Psoas muscle (tissue), 8 donors: ENCODE data around the gene MAP1LC3B2. TPM values are rescaled to one million over a fixed set of nuclear protein-coding genes. Genes with fewer than 3 reads are reported as not detected.
"Not testable (repeated sequence)": the region's sequence is repeated elsewhere in the genome, so short reads cannot be mapped to it uniquely, and the experiment has no call there.

ENCODE experiments used
- ATAC-seq, 4 donors: fragments of 200-7000 bp; cut with Tn5 transposase; one replicate each; pipeline ENCODE4 v1.9.1; 2020; ENCODE audit warnings: moderate library complexity in 3 of 4, mild to moderate bottlenecking in 2 of 4
- DNase-seq, 2 donors: peaks; one replicate each; pipeline ENCODE4 v3.0.0-alpha.2; 2020
- H3K27ac ChIP-seq: fragments of 200-600 bp; one replicate; pipeline ENCODE4 v1.8.0; 2022
- H3K27me3 ChIP-seq, 3 donors: fragments of 200-600 bp in 1 of 3; one replicate each; pipeline versions ENCODE4 v1.6.1 to v1.8.0; 2013 to 2022; ENCODE audit warnings: low read length in 2 of 3, mild to moderate bottlenecking in 2 of 3, moderate library complexity in 1 of 3; ENCODE audit not compliant: insufficient read depth in 3 of 3
- H3K36me3 ChIP-seq, 2 donors: fragments of 200-600 bp in 1 of 2; one replicate each; pipeline versions ENCODE4 v1.6.1 to v1.8.0; 2013 to 2022; ENCODE audit warnings: low read depth in 1 of 2, mild to moderate bottlenecking in 1 of 2, moderate library complexity in 1 of 2; ENCODE audit not compliant: insufficient read depth in 1 of 2
- H3K4me1 ChIP-seq: fragments of 200-600 bp; one replicate; pipeline ENCODE4 v1.8.0; 2022
- H3K4me3 ChIP-seq: fragments of 200-600 bp; one replicate; pipeline ENCODE4 v1.8.0; 2022; ENCODE audit warnings: mild to moderate bottlenecking
- H3K9me3 ChIP-seq: fragments of 200-600 bp; one replicate; pipeline ENCODE4 v1.8.0; 2022
- CTCF ChIP-seq: fragments of 200-600 bp; IDR thresholded peaks from one replicate; pipeline ENCODE4 v1.8.0; 2022; ENCODE audit warnings: antibody characterized with exemption
- WGBS, 3 donors: extraction: QIAGEN DNeasy Blood & Tissue Kit; methylation state at CpG; one replicate each; pipeline versions ENCODE4 v1.1.6 to v1.1.7; 2013; 5-methylcytosine and 5-hydroxymethylcytosine counted together
- intact Hi-C, 2 donors: fragments of 100-400 bp; cut with DNase I; formaldehyde crosslinking; loops; one replicate each; pipeline versions ENCODE4 v1.11.0 to v1.14.2; 2022
- polyA plus RNA-seq, 3 donors: library from polyadenylated mRNA; stranded (reverse); fragments of 200-250 nt; gene quantifications; one replicate each; pipeline ENCODE4 v1.2.3, GENCODE V29; 2013
- total RNA-seq, 4 donors: library from RNA; stranded (reverse); fragmentation: NEBNext Ultra II Directional in 2 of 4; extraction: Animal tissue kit (Norgen Biotek cat#: 25700) in 2 of 4; gene quantifications; one replicate each; pipeline versions ENCODE4 v1.2.1 to v1.2.4, GENCODE V29; 2021 to 2023
- donor health status: healthy with polysubstance abuse.
- donor health status: DM: no; HTN: no; CAD: no; lungs with moderate emphysema.
- donor health status: Bipolar disorder and iron deficiency.
- donor health status: healthy.
- donor health status: DM: yes; HTN: yes; CAD: no.
- donor health status: DM: no; HTN: no; CAD: no.
- donor health status: DM: no; HTN: no; CAD: no.
- donor health status: DM: yes; HTN: yes; CAD: no.

MAP1LC3B2 gene
- total and polyA plus RNA-seq, 7 donors, result 1.4 to 9.2 (median 2.3) TPM

- Histone ChIP-seq H3K9me3 (no peaks in the 10 kb centered on the region), H3K4me1 (peaks cover 9% of the 10 kb centered on the region), H3K36me3 (no peaks in the 10 kb centered on the region), H3K4me3 (no peak overlapping the region), H3K27me3 (no peaks in the 10 kb centered on the region), H3K27ac (no peak overlapping the region)
- intact Hi-C loops, result no loop called here
- TF ChIP-seq CTCF, result no peak
- DNase-seq, result no peak
- ATAC-seq, result no peak
- 85 to 97% (median 91%) methylated on average over 7 of the region's 7 CpGs for WGBS, 3 donors
These were observed 2.9 kb downstream of the MAP1LC3B2 start for GRCh38 chr12:116562090-116562489.

- H3K27ac ChIP-seq, result no peak overlapping the region
- peaks cover 9% of the 10 kb centered on the region for H3K4me1 ChIP-seq
- H3K9me3 ChIP-seq, result no peaks in the 10 kb centered on the region
- H3K4me3 ChIP-seq, result no peak overlapping the region
- no peak for DNase-seq
- intact Hi-C loops, result no loop called here
- ATAC-seq, result no peak
- H3K36me3 ChIP-seq, result no peaks in the 10 kb centered on the region
- no peaks in the 10 kb centered on the region for H3K27me3 ChIP-seq
- WGBS, 3 donors, result 93 to 100% (median 97%) methylated on average over 1 of the region's 1 CpG
- no peak for TF ChIP-seq CTCF
These were observed 4.1 kb downstream of the MAP1LC3B2 start for GRCh38 chr12:116563262-116563661.

GRCh38 chr12:116564080-116564479 lies 4.9 kb downstream of the MAP1LC3B2 start:
- Histone ChIP-seq H3K4me1 (peaks cover 6% of the 10 kb centered on the region), H3K27me3 (no peaks in the 10 kb centered on the region), H3K9me3 (no peaks in the 10 kb centered on the region), H3K27ac (no peak overlapping the region), H3K36me3 (no peaks in the 10 kb centered on the region), H3K4me3 (no peak overlapping the region)
- no peak for TF ChIP-seq CTCF
- ATAC-seq (no peak), DNase-seq (no peak)
- intact Hi-C loops, result no loop called here

- WGBS, 3 donors, result 93 to 95% (median 93%) methylated on average over 7 of the region's 7 CpGs
- ATAC-seq, H3K9me3 ChIP-seq, DNase-seq, H3K27me3 ChIP-seq, intact Hi-C loops, H3K36me3 ChIP-seq, H3K4me1 ChIP-seq, H3K27ac ChIP-seq, H3K4me3 ChIP-seq: not testable (repeated sequence)
These were observed 6.0 kb downstream of the MAP1LC3B2 start for GRCh38 chr12:116565221-116565620.

GRCh38 chr12:116565963-116566362 lies 6.8 kb downstream of the MAP1LC3B2 start:
- intact Hi-C loops, result no loop called here
- no peaks in the 10 kb centered on the region for H3K4me1 ChIP-seq
- H3K4me3 ChIP-seq, result no peak overlapping the region
- no peaks in the 10 kb centered on the region for H3K9me3 ChIP-seq
- 63 to 86% (median 80%) methylated on average over 2 of the region's 2 CpGs for WGBS, 3 donors
- no peaks in the 10 kb centered on the region for H3K36me3 ChIP-seq
- TF ChIP-seq CTCF, result no peak
- ATAC-seq (no peak), DNase-seq (no peak)
- H3K27ac ChIP-seq, result no peak overlapping the region
- no peaks in the 10 kb centered on the region for H3K27me3 ChIP-seq
